GM12878 (cell line): Measurements from ENCODE around the gene FAM83G. TPM values are rescaled to one million over a fixed set of nuclear protein-coding genes. Genes with fewer than 3 reads are reported as not detected.

Experiments
- ATAC-seq: fragments of 200-7000 bp; cut with Tn5 transposase; 3 replicates; pipeline ENCODE4 v1.9.1; 2020; ENCODE audit warnings: mild to moderate bottlenecking, moderate library complexity
- BruUV-seq: library from RNA; stranded (reverse); fragments of 400-500 nt; replicated peaks from 2 replicates; lab custom pipeline; 2021; lab: Mats Ljungman, UMichigan
- CTCF ChIA-PET: fragments of 300-600 bp; sonication (Branson Sonifier 250); formaldehyde crosslinking; extraction: SDS; loops from one replicate; lab custom pipeline; 2021; ENCODE audit warnings: inconsistent platforms; lab: Yijun Ruan, JAX
- POLR2A ChIA-PET: fragments of 350-600 bp; formaldehyde crosslinking; extraction: SDS; loops from one replicate; lab custom pipeline; 2021; ENCODE audit warnings: inconsistent platforms; lab: Charles Lee
- RAD21 ChIA-PET: fragments of 300-600 bp; sonication (Branson Sonifier 250); formaldehyde crosslinking; loops from one replicate; lab custom pipeline; 2023; ENCODE audit warnings: antibody characterized with exemption; ENCODE audit not compliant: unreplicated experiment; lab: Charles Lee
- SMC1A ChIA-PET: fragments of 300-600 bp; sonication (Branson Sonifier 250); formaldehyde crosslinking; loops from one replicate; lab custom pipeline; 2023; ENCODE audit not compliant: unreplicated experiment, uncharacterized antibody; lab: Charles Lee
- DNase-seq: peaks from one replicate; pipeline ENCODE4 v3.0.0-alpha.2; 2011; ENCODE audit warnings: low read depth, low spot score
- FAIRE-seq: peaks from 3 replicates; lab custom pipeline; 2011; peaks lifted over from hg19 to GRCh38; lab: Jason Lieb, UNC
- H2AFZ ChIP-seq: 2 replicates; pipeline ENCODE4 v1.6.0; 2011; ENCODE audit warnings: low read depth, low read length, control low read depth; ENCODE audit not compliant: control insufficient read depth
- H3K27ac ChIP-seq: 2 replicates; pipeline ENCODE4 v1.5.1; 2011; ENCODE audit warnings: control low read depth; ENCODE audit not compliant: control insufficient read depth, insufficient read depth
- H3K27me3 ChIP-seq, 2 experiments: replicated peaks in 1 of 2; 2 replicates each; pipeline versions ENCODE4 v1.6.0 to v1.6.1; 2011; ENCODE audit warnings: low read length in 1 of 2; ENCODE audit not compliant: control insufficient read depth in 2 of 2, insufficient read depth in 2 of 2
- H3K36me3 ChIP-seq, 2 experiments: 2 replicates each; pipeline ENCODE4 v1.5.1; 2011; ENCODE audit warnings: low read length in 1 of 2; ENCODE audit not compliant: control insufficient read depth in 2 of 2, insufficient read depth in 2 of 2
- H3K4me1 ChIP-seq: 2 replicates; pipeline ENCODE4 v1.6.1; 2011; ENCODE audit warnings: mild to moderate bottlenecking, low read length, moderate library complexity, mixed read lengths; ENCODE audit not compliant: control insufficient read depth, insufficient read depth
- H3K4me2 ChIP-seq: 2 replicates; pipeline ENCODE4 v1.6.0; 2011; ENCODE audit warnings: control low read depth; ENCODE audit not compliant: control insufficient read depth, insufficient read depth
- H3K4me3 ChIP-seq: fragments of 200-600 bp; sonication (generic); 2 replicates; pipeline ENCODE4 v1.5.1; 2016
- H3K79me2 ChIP-seq: 2 replicates; pipeline ENCODE4 v1.6.0; 2011; ENCODE audit warnings: low read length; ENCODE audit not compliant: control insufficient read depth, insufficient read depth
- H3K9ac ChIP-seq: 2 replicates; pipeline ENCODE4 v1.8.0; 2011; ENCODE audit warnings: low read length, control low read depth, mixed read lengths; ENCODE audit not compliant: control insufficient read depth, insufficient read depth
- H3K9me3 ChIP-seq: replicated peaks from 3 replicates; pipeline ENCODE4 v1.5.1; 2011; ENCODE audit warnings: mild to moderate bottlenecking, low read length; ENCODE audit not compliant: control insufficient read depth, insufficient read depth
- H4K20me1 ChIP-seq: 2 replicates; pipeline ENCODE4 v1.6.0; 2011; ENCODE audit not compliant: control insufficient read depth, insufficient read depth
- KAT2A ChIP-seq: conservative IDR thresholded peaks from 2 replicates; pipeline ENCODE4 v1.6.1; 2011; ENCODE audit warnings: low read depth, low read length; ENCODE audit not compliant: control insufficient read depth
- KDM1A ChIP-seq: fragments of 200-600 bp; sonication (generic); IDR thresholded peaks from 2 replicates; pipeline ENCODE4 v1.6.1; 2016; ENCODE audit warnings: borderline replicate concordance
- NFIC ChIP-seq: IDR thresholded peaks from 2 replicates; pipeline ENCODE4 v1.6.1; 2012; ENCODE audit warnings: low read depth, mild to moderate bottlenecking, inconsistent platforms, low read length, moderate library complexity
- PAX8 ChIP-seq: fragments of 450-650 bp; IDR thresholded peaks from 2 replicates; pipeline ENCODE4 v1.6.1; 2017; ENCODE audit warnings: mild to moderate bottlenecking, moderate library complexity
- POLR2AphosphoS2 ChIP-seq: IDR thresholded peaks from 2 replicates; pipeline ENCODE4 v1.6.1; 2011; ENCODE audit warnings: low read depth, mild to moderate bottlenecking, low read length, improper control_type of control experiment, moderate library complexity
- SP1 ChIP-seq: IDR thresholded peaks from one replicate; pipeline ENCODE4 v1.6.1; 2011; ENCODE audit warnings: low read depth, low read length
- YY1 ChIP-seq: IDR thresholded peaks from 2 replicates; pipeline ENCODE4 v1.6.1; 2011; ENCODE audit warnings: low read depth, mild to moderate bottlenecking, low read length
- WGBS: methylation state at CpG from one replicate; pipeline ENCODE4 v1.1.6; 2016; ENCODE audit warnings: low lambda C conversion rate; ENCODE audit not compliant: insufficient replicate concordance, insufficient coverage; ENCODE audit errors: missing lambda C conversion rate; 5-methylcytosine and 5-hydroxymethylcytosine counted together
- in situ Hi-C: fragments of 300-500 bp; cut with MboI; formaldehyde crosslinking; loops from 9 replicates; pipeline ENCODE4 v1.14.3; 2018; ENCODE audit warnings: mixed read lengths
- intact Hi-C: fragments of 100-400 bp; cut with micrococcal nuclease; formaldehyde crosslinking; loops from one replicate; pipeline ENCODE4 v1.14.2; 2022; ENCODE audit not compliant: unreplicated experiment
- polyA plus RNA-seq, 11 experiments: library from polyadenylated mRNA; depleted of rRNA in 4 of 11; unstranded in 6 of 11; stranded (reverse) in 5 of 11; fragments of >200 nt; fragmentation: Nextera tagmentation in 4 of 11; fragmentation: Illumina TruSeq in 1 of 11; extraction: Ambion mirVana in 4 of 11; extraction: Trizol in 1 of 11; gene quantifications; 1 replicate in 1 of 11; 2 replicates in 10 of 11; pipeline versions ENCODE4 v1.2.1 to v1.2.3, GENCODE V29; 2011 to 2016; ENCODE audit warnings: inconsistent platforms in 2 of 11, missing spikeins in 2 of 11, low read depth in 1 of 11
- total RNA-seq, 4 experiments: library from RNA; depleted of rRNA in 3 of 4; stranded (reverse); fragments of >200 nt in 3 of 4; fragmentation: Illumina TruSeq in 1 of 4; extraction: Trizol in 1 of 4; gene quantifications; 2 replicates each; pipeline versions ENCODE4 v1.2.1 to v1.2.3, GENCODE V29; 2013 to 2021
- TF ChIP-seq, protein P1 (sequence below): IDR thresholded peaks from 2 replicates; pipeline ENCODE4 v1.6.1; 2011; ENCODE audit warnings: low read depth, mild to moderate bottlenecking, low read length, moderate library complexity, borderline replicate concordance; ENCODE audit errors: extremely low read depth
- TF ChIP-seq, protein P2 (sequence below): IDR thresholded peaks from 2 replicates; pipeline ENCODE4 v1.6.1; 2012; ENCODE audit warnings: improper control_type of control experiment, low read depth, low read length; ENCODE audit not compliant: insufficient replicate concordance
- TF ChIP-seq, protein P3 (sequence below): fragments of 450-650 bp; IDR thresholded peaks from 2 replicates; pipeline ENCODE4 v1.6.1; 2017; ENCODE audit warnings: low read depth, mild to moderate bottlenecking, moderate library complexity
- TF ChIP-seq, protein P4 (sequence below): fragments of 450-650 bp; IDR thresholded peaks from 2 replicates; pipeline ENCODE4 v1.6.1; 2017; ENCODE audit warnings: mild to moderate bottlenecking, low read depth, inconsistent platforms; ENCODE audit not compliant: poor library complexity, severe bottlenecking

The FAM83G gene
- total and polyA plus RNA-seq, 10 of the 15 experiments (the other 5 are each of a cell fraction or from before 2014, with no cell fraction given) = 0.03 to 16.7 (median 6.5) TPM

DNA sequence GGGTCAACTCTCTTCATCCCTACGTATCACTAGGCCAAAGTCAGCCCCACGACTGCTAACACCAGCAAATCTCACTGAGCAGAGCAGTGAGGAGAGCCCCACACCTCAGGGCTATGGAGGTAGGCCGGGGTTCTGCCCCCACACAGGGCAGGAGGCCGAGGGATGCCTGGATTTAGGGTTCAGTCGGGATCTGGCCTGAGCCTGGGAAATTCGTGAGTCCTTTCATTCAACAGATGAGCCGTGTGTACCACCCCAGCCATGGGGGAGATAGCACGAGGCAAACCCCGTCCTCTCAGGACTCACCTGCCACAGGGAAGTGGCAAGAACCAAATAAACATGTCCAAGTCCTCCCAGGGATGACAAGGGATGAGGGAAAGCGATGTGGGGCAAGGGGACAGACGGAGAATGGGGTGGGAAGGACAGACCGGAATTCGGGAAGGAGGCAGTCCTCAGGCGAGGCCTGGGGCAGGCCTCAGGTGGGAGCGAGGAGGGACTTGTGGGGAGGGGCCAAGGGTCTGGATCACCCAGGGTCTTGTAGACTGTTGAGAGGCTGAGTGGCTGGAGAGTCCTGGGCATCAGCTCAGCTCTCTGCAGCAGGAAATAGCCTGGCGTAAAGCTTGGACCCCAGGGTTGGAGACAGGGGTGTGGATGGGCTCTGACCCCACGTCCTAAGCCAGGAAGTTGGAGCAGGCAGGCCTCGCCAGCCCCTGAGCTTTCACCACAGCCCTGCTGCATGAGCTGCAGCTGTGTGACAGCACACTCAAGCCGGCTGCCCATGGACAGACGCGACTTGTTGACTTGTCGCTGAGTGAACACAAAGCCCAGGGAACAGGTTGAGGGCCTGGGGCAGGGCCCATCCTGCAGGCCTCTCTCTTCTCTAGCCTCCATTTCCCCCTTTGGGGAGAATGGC, 7.9 kb upstream of the FAM83G start:
- intact Hi-C loops (no loop called here), in situ Hi-C loops (no loop called here)
- BruUV-seq = no TSS peak
- H3K4me3 ChIP-seq = no peak overlapping the region
- SMC1A ChIA-PET = interaction anchor here (1.0 kb wide), 1 partner anchor 52 kb away, joined by 4 read pairs; no protein-coding TSS in a partner anchor
- no peak overlapping the region for H3K9ac ChIP-seq
- RAD21 ChIA-PET = no interaction called here
- CTCF ChIA-PET = no interaction called here
- WGBS = 41% methylated on average over 21 of the region's 22 CpGs
- H4K20me1 ChIP-seq = no peaks in the 10 kb centered on the region
- DNase-seq (no peak), FAIRE-seq (no peak), ATAC-seq (no peak)
- H3K79me2 ChIP-seq = no peaks in the 10 kb centered on the region
- POLR2A ChIA-PET = no interaction called here
- no peak overlapping the region for H3K4me2 ChIP-seq
- H3K27me3 ChIP-seq = no peaks in the 10 kb centered on the region
- no peak overlapping the region for H3K27ac ChIP-seq
- H2AFZ ChIP-seq = no peak overlapping the region
- H3K9me3 ChIP-seq = no peaks in the 10 kb centered on the region
- no peaks in the 10 kb centered on the region for H3K4me1 ChIP-seq
- no peaks in the 10 kb centered on the region for H3K36me3 ChIP-seq
- no peak for TF ChIP-seq YY1
- TF ChIP-seq, protein P1, sequence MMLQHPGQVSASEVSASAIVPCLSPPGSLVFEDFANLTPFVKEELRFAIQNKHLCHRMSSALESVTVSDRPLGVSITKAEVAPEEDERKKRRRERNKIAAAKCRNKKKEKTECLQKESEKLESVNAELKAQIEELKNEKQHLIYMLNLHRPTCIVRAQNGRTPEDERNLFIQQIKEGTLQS = no peak
- TF ChIP-seq KDM1A = no peak
- TF ChIP-seq, protein P2, sequence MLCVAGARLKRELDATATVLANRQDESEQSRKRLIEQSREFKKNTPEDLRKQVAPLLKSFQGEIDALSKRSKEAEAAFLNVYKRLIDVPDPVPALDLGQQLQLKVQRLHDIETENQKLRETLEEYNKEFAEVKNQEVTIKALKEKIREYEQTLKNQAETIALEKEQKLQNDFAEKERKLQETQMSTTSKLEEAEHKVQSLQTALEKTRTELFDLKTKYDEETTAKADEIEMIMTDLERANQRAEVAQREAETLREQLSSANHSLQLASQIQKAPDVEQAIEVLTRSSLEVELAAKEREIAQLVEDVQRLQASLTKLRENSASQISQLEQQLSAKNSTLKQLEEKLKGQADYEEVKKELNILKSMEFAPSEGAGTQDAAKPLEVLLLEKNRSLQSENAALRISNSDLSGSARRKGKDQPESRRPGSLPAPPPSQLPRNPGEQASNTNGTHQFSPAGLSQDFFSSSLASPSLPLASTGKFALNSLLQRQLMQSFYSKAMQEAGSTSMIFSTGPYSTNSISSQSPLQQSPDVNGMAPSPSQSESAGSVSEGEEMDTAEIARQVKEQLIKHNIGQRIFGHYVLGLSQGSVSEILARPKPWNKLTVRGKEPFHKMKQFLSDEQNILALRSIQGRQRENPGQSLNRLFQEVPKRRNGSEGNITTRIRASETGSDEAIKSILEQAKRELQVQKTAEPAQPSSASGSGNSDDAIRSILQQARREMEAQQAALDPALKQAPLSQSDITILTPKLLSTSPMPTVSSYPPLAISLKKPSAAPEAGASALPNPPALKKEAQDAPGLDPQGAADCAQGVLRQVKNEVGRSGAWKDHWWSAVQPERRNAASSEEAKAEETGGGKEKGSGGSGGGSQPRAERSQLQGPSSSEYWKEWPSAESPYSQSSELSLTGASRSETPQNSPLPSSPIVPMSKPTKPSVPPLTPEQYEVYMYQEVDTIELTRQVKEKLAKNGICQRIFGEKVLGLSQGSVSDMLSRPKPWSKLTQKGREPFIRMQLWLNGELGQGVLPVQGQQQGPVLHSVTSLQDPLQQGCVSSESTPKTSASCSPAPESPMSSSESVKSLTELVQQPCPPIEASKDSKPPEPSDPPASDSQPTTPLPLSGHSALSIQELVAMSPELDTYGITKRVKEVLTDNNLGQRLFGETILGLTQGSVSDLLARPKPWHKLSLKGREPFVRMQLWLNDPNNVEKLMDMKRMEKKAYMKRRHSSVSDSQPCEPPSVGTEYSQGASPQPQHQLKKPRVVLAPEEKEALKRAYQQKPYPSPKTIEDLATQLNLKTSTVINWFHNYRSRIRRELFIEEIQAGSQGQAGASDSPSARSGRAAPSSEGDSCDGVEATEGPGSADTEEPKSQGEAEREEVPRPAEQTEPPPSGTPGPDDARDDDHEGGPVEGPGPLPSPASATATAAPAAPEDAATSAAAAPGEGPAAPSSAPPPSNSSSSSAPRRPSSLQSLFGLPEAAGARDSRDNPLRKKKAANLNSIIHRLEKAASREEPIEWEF = no peak
- TF ChIP-seq, protein P3, sequence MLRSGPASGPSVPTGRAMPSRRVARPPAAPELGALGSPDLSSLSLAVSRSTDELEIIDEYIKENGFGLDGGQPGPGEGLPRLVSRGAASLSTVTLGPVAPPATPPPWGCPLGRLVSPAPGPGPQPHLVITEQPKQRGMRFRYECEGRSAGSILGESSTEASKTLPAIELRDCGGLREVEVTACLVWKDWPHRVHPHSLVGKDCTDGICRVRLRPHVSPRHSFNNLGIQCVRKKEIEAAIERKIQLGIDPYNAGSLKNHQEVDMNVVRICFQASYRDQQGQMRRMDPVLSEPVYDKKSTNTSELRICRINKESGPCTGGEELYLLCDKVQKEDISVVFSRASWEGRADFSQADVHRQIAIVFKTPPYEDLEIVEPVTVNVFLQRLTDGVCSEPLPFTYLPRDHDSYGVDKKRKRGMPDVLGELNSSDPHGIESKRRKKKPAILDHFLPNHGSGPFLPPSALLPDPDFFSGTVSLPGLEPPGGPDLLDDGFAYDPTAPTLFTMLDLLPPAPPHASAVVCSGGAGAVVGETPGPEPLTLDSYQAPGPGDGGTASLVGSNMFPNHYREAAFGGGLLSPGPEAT = no peak
- TF ChIP-seq, protein P4, sequence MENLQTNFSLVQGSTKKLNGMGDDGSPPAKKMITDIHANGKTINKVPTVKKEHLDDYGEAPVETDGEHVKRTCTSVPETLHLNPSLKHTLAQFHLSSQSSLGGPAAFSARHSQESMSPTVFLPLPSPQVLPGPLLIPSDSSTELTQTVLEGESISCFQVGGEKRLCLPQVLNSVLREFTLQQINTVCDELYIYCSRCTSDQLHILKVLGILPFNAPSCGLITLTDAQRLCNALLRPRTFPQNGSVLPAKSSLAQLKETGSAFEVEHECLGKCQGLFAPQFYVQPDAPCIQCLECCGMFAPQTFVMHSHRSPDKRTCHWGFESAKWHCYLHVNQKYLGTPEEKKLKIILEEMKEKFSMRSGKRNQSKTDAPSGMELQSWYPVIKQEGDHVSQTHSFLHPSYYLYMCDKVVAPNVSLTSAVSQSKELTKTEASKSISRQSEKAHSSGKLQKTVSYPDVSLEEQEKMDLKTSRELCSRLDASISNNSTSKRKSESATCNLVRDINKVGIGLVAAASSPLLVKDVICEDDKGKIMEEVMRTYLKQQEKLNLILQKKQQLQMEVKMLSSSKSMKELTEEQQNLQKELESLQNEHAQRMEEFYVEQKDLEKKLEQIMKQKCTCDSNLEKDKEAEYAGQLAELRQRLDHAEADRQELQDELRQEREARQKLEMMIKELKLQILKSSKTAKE = no peak
- no peak for TF ChIP-seq SP1
- no peak for TF ChIP-seq NFIC
- TF ChIP-seq POLR2AphosphoS2 = no peak
- no peak for TF ChIP-seq PAX8
- TF ChIP-seq KAT2A = no peak
